ENCODE results near the gene LRMDA.

DNA sequence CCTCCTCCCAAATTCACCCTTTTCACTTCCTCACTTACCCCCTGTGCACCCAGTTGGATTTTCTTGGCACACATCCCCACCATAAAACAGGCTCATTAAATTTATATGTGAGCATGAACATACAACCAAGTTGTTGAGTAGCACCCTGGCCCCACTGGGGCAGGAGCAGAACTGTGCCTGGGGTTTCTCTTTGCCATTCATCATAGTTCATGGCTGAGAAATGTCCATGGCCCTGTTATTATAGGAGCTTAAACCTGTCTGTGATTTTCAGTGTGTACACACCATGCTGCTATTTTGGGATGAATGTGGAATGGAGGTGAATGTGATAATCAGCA is 618.8 kb downstream of the LRMDA start:
- TF ChIP-seq, protein P1, sequence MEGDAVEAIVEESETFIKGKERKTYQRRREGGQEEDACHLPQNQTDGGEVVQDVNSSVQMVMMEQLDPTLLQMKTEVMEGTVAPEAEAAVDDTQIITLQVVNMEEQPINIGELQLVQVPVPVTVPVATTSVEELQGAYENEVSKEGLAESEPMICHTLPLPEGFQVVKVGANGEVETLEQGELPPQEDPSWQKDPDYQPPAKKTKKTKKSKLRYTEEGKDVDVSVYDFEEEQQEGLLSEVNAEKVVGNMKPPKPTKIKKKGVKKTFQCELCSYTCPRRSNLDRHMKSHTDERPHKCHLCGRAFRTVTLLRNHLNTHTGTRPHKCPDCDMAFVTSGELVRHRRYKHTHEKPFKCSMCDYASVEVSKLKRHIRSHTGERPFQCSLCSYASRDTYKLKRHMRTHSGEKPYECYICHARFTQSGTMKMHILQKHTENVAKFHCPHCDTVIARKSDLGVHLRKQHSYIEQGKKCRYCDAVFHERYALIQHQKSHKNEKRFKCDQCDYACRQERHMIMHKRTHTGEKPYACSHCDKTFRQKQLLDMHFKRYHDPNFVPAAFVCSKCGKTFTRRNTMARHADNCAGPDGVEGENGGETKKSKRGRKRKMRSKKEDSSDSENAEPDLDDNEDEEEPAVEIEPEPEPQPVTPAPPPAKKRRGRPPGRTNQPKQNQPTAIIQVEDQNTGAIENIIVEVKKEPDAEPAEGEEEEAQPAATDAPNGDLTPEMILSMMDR (IDR thresholded peaks at IDR 0.05; ENCODE audit: borderline replicate concordance, extremely low read depth, low read length, poor library complexity, severe bottlenecking) = no peak
- no peak for TF ChIP-seq EZH2 (IDR thresholded peaks at IDR 0.05; ENCODE audit: borderline replicate concordance, low read depth, low read length, severe bottlenecking)

Data from DND-41 (cell line).